Endodermal cell (in vitro differentiated cells): Measurements from ENCODE around the gene ROR1. TPM values are rescaled to one million over a fixed set of nuclear protein-coding genes. Genes with fewer than 3 reads are reported as not detected.
A peak's percentile ranks its signal among the peaks of the same experiment; 100 is the strongest.

Experiments used
- DNase-seq: peaks from one replicate; pipeline ENCODE4 v3.0.0-alpha.2; 2017
- H3K27ac ChIP-seq: 2 replicates; pipeline ENCODE4 v1.5.1; 2013; ENCODE audit warnings: mild to moderate bottlenecking, low read depth, low read length, moderate library complexity
- H3K27me3 ChIP-seq: 2 replicates; pipeline ENCODE4 v1.6.1; 2013; ENCODE audit warnings: mild to moderate bottlenecking, low read length, moderate library complexity; ENCODE audit not compliant: insufficient read depth, control insufficient read depth, poor library complexity, severe bottlenecking
- H3K36me3 ChIP-seq: 2 replicates; pipeline ENCODE4 v1.7.0; 2013; ENCODE audit warnings: mild to moderate bottlenecking, low read length, moderate library complexity; ENCODE audit not compliant: control insufficient read depth, insufficient read depth
- H3K4me1 ChIP-seq: one replicate; pipeline ENCODE4 v1.7.0; 2013; ENCODE audit warnings: low read length; ENCODE audit not compliant: control insufficient read depth, insufficient read depth
- H3K4me3 ChIP-seq: 2 replicates; pipeline ENCODE4 v1.5.1; 2013; ENCODE audit warnings: mild to moderate bottlenecking, low read length, moderate library complexity
- H3K9ac ChIP-seq: 2 replicates; pipeline ENCODE4 v1.6.1; 2013; ENCODE audit warnings: mild to moderate bottlenecking, low read length, moderate library complexity; ENCODE audit not compliant: poor library complexity, severe bottlenecking; ENCODE audit errors: extremely low read depth
- H3K9me3 ChIP-seq: 2 replicates; pipeline ENCODE4 v1.6.1; 2013; ENCODE audit warnings: mild to moderate bottlenecking, low read length, moderate library complexity; ENCODE audit not compliant: control insufficient read depth
- H3K27ac Mint-ChIP-seq: 2 replicates; pipeline ENCODE4 v1.8.0; 2020; ENCODE audit warnings: mixed read lengths
- H3K27me3 Mint-ChIP-seq: 2 replicates; pipeline ENCODE4 v1.8.0; 2021; ENCODE audit warnings: mild to moderate bottlenecking, mixed read lengths; ENCODE audit not compliant: insufficient read depth
- H3K36me3 Mint-ChIP-seq: 2 replicates; pipeline ENCODE4 v1.8.0; 2020; ENCODE audit warnings: low read depth, mixed read lengths
- H3K4me1 Mint-ChIP-seq: 2 replicates; pipeline ENCODE4 v1.8.0; 2020; ENCODE audit warnings: mixed read lengths
- H3K4me3 Mint-ChIP-seq: 2 replicates; pipeline ENCODE4 v1.8.0; 2020; ENCODE audit warnings: mild to moderate bottlenecking, moderate library complexity, mixed read lengths
- H3K9me3 Mint-ChIP-seq: 2 replicates; pipeline ENCODE4 v1.8.0; 2020; ENCODE audit warnings: mild to moderate bottlenecking, mixed read lengths
- WGBS, 2 experiments: methylation state at CpG; one replicate each; pipeline versions ENCODE4 v1.1.5 to v1.1.7; 2013; ENCODE audit warnings: missing lambda C conversion rate in 2 of 2, mixed read lengths in 1 of 2; ENCODE audit not compliant: insufficient coverage in 1 of 2, insufficient read length in 1 of 2; 5-methylcytosine and 5-hydroxymethylcytosine counted together
- total RNA-seq, 2 donors: library from RNA; stranded (reverse); fragmentation: NEBNext Ultra II Directional in 1 of 2; extraction: Animal tissue kit (Norgen Biotek cat#: 25700) in 1 of 2; gene quantifications; 2 replicates in 1 of 2; 3 replicates in 1 of 2; pipeline ENCODE4 v1.2.1, GENCODE V29; 2021
- TF ChIP-seq, protein P1 (sequence below): fragments of 200-600 bp; sonication (generic); conservative IDR thresholded peaks from 2 replicates; pipeline ENCODE4 v1.5.0; 2021; ENCODE audit warnings: antibody characterized with exemption, mild to moderate bottlenecking

Gene ROR1
- total RNA-seq, 2 donors from 2014 or later: 77.4 to 77.9 TPM

GRCh38 chr1:63969441-63969901 is 195.7 kb downstream of the ROR1 start:
- 92 to 93% methylated on average over 4 of the region's 4 CpGs for WGBS, 2 experiments
- no peak overlapping the region for H3K4me3 Mint-ChIP-seq
- Histone ChIP-seq H3K27me3 (no peaks in the 10 kb centered on the region), H3K4me1 (no peaks in the 10 kb centered on the region), H3K9ac (no peak overlapping the region), H3K27ac (no peak overlapping the region), H3K4me3 (no peak overlapping the region), H3K9me3 (peaks cover 13% of the 10 kb centered on the region), H3K36me3 (no peaks in the 10 kb centered on the region)
- peaks cover 11% of the 10 kb centered on the region for H3K36me3 Mint-ChIP-seq
- peaks cover 4% of the 10 kb centered on the region for H3K4me1 Mint-ChIP-seq
- H3K9me3 Mint-ChIP-seq: no peaks in the 10 kb centered on the region
- no peak for DNase-seq
- H3K27ac Mint-ChIP-seq: no peak overlapping the region
- TF ChIP-seq, protein P1, sequence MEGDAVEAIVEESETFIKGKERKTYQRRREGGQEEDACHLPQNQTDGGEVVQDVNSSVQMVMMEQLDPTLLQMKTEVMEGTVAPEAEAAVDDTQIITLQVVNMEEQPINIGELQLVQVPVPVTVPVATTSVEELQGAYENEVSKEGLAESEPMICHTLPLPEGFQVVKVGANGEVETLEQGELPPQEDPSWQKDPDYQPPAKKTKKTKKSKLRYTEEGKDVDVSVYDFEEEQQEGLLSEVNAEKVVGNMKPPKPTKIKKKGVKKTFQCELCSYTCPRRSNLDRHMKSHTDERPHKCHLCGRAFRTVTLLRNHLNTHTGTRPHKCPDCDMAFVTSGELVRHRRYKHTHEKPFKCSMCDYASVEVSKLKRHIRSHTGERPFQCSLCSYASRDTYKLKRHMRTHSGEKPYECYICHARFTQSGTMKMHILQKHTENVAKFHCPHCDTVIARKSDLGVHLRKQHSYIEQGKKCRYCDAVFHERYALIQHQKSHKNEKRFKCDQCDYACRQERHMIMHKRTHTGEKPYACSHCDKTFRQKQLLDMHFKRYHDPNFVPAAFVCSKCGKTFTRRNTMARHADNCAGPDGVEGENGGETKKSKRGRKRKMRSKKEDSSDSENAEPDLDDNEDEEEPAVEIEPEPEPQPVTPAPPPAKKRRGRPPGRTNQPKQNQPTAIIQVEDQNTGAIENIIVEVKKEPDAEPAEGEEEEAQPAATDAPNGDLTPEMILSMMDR: no peak
- H3K27me3 Mint-ChIP-seq: no peaks in the 10 kb centered on the region

DNA sequence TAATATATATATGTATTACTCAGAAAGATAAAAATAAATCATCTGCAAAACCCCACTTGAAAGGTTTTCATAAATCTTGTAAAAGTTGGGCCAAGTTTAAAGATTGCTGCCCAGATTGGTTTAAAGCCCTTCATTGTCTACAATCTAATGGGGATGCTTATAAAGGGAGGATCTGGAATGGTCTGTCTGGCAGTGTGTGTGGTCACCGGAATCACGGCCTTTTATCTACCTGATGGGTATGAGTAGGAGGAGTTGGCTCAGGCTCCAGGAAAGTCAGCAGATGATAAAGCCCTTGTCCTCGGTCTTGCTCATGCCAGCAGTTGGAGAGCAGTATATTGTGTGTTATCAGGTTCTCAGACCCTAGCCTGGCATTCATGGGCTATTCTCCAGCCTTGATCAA is 197.7 kb downstream of the ROR1 start:
- H3K36me3 ChIP-seq: no peaks in the 10 kb centered on the region
- Mint-ChIP-seq H3K9me3 (no peaks in the 10 kb centered on the region), H3K36me3 (peaks cover 15% of the 10 kb centered on the region), H3K4me1 (peaks cover 8% of the 10 kb centered on the region), H3K27me3 (no peaks in the 10 kb centered on the region), H3K4me3 (no peak overlapping the region), H3K27ac (no peak overlapping the region)
- H3K27ac ChIP-seq: no peak overlapping the region
- WGBS, 2 experiments: 94% methylated on average over 3 of the region's 3 CpGs; no CpG with 5 or more reads in 1 of the 2 experiments
- DNase-seq: no peak
- TF ChIP-seq, protein P1: no peak
- no peaks in the 10 kb centered on the region for H3K27me3 ChIP-seq
- no peaks in the 10 kb centered on the region for H3K4me1 ChIP-seq
- no peak overlapping the region for H3K9ac ChIP-seq
- peaks cover 13% of the 10 kb centered on the region for H3K9me3 ChIP-seq
- no peak overlapping the region for H3K4me3 ChIP-seq

DNA sequence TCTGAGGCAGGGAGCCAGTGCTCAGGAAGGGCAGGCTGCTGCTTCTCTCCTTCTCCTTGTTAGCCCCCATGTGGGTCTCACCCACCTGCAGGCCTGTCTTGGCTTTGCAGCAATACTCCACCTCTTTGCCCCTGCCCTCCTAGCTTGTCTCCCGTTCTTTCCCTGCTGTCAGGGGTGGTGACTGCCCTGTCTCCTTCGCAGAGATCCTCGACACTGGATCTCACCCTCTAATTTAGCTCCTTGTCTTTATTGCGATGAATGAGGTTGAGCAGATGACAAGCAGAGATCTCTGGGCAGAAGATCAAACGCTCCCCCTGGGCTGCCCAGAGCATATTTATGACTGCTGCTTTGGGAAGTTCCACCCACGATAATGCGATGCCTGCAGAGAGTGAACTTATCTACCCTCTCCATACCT is 199.2 kb downstream of the ROR1 start:
- Mint-ChIP-seq H3K27me3 (no peaks in the 10 kb centered on the region), H3K4me1 (peaks cover 8% of the 10 kb centered on the region), H3K36me3 (peaks cover 15% of the 10 kb centered on the region), H3K27ac (no peak overlapping the region), H3K9me3 (no peaks in the 10 kb centered on the region), H3K4me3 (no peak overlapping the region)
- Histone ChIP-seq H3K27me3 (no peaks in the 10 kb centered on the region), H3K4me3 (no peak overlapping the region), H3K9ac (no peak overlapping the region), H3K9me3 (peaks cover 13% of the 10 kb centered on the region), H3K27ac (no peak overlapping the region), H3K4me1 (no peaks in the 10 kb centered on the region), H3K36me3 (no peaks in the 10 kb centered on the region)
- TF ChIP-seq, protein P1: peak; percentile 60
- DNase-seq: peak; percentile 59
- 94 to 95% methylated on average over 4 to 7 of the region's 7 CpGs for WGBS, 2 experiments
